Measurements from ENCODE around the gene RANBP2. TPM values are rescaled to one million over a fixed set of nuclear protein-coding genes. Genes with fewer than 3 reads are reported as not detected.

The RANBP2 gene
- total RNA-seq, 1 experiment from 2014 or later, result 47.5 TPM

GRCh38 chr2:108820482-108820881 lies 101.2 kb downstream of the RANBP2 start:
- H3K4me2 ChIP-seq, result no peak overlapping the region
- TF ChIP-seq CTCF (conservative IDR thresholded peaks at IDR 0.05) (no peak), EZH2 (IDR thresholded peaks at IDR 0.05; ENCODE audit: low read depth) (no peak)
- H3K27ac ChIP-seq, result no peak overlapping the region
- no peaks in the 10 kb centered on the region for H4K20me1 ChIP-seq (ENCODE audit: insufficient read depth)
- H3K9me2 ChIP-seq (ENCODE audit: insufficient read depth), result no peaks in the 10 kb centered on the region
- H2AFZ ChIP-seq, result no peak overlapping the region
- no peaks in the 10 kb centered on the region for H3F3A ChIP-seq (ENCODE audit: insufficient read depth, low read depth)
- intact Hi-C loops (cut with micrococcal nuclease; ENCODE audit: unreplicated experiment), result no loop called here
- no peaks in the 10 kb centered on the region for H3K4me1 ChIP-seq (replicated peaks; ENCODE audit: insufficient read depth)
- no peak overlapping the region for H3K4me3 ChIP-seq
- peaks cover 17% of the 10 kb centered on the region for H3K36me3 ChIP-seq (ENCODE audit: low read depth)
- H3K9me3 ChIP-seq (ENCODE audit: insufficient read depth, low read depth), result no peaks in the 10 kb centered on the region; the same call in 1 of the 2 replicates
- DNase-seq, result no peak
- ChIA-PET POLR2A (ENCODE audit: unreplicated experiment) (no interaction called here), CTCF (no interaction called here)
- no peaks in the 10 kb centered on the region for H3K27me3 ChIP-seq (ENCODE audit: insufficient read depth, low read depth)
- no peaks in the 10 kb centered on the region for H3K79me2 ChIP-seq (ENCODE audit: low read depth)
- no TSS peak for BruUV-seq (replicated peaks)

GRCh38 chr2:108823286-108823685 lies 104.0 kb downstream of the RANBP2 start:
- Histone ChIP-seq H3K9me2 (ENCODE audit: insufficient read depth) (no peaks in the 10 kb centered on the region), H3K4me3 (no peak overlapping the region), H3K9me3 (ENCODE audit: insufficient read depth, low read depth) (no peaks in the 10 kb centered on the region; the same call in 1 of the 2 replicates), H3K79me2 (ENCODE audit: low read depth) (no peaks in the 10 kb centered on the region), H2AFZ (no peak overlapping the region), H3K4me2 (no peak overlapping the region), H3K27ac (no peak overlapping the region), H3K4me1 (replicated peaks; ENCODE audit: insufficient read depth) (no peaks in the 10 kb centered on the region), H3K27me3 (ENCODE audit: insufficient read depth, low read depth) (no peaks in the 10 kb centered on the region), H3K36me3 (ENCODE audit: low read depth) (peaks cover 5% of the 10 kb centered on the region), H3F3A (ENCODE audit: insufficient read depth, low read depth) (no peaks in the 10 kb centered on the region), H4K20me1 (ENCODE audit: insufficient read depth) (no peaks in the 10 kb centered on the region)
- intact Hi-C loops (cut with micrococcal nuclease; ENCODE audit: unreplicated experiment), result no loop called here
- BruUV-seq (replicated peaks), result no TSS peak
- ChIA-PET POLR2A (ENCODE audit: unreplicated experiment) (no interaction called here), CTCF (no interaction called here)
- no peak for DNase-seq
- no peak for TF ChIP-seq EZH2 (IDR thresholded peaks at IDR 0.05; ENCODE audit: low read depth)
- TF ChIP-seq CTCF (conservative IDR thresholded peaks at IDR 0.05), result no peak

- Histone ChIP-seq H4K20me1 (ENCODE audit: insufficient read depth) (no peaks in the 10 kb centered on the region), H3K79me2 (ENCODE audit: low read depth) (no peaks in the 10 kb centered on the region), H2AFZ (no peak overlapping the region), H3K27ac (no peak overlapping the region), H3K4me2 (no peak overlapping the region), H3K9me2 (ENCODE audit: insufficient read depth) (no peaks in the 10 kb centered on the region), H3F3A (ENCODE audit: insufficient read depth, low read depth) (0 out of 2 replicates have a peak, but pooled peaks cover 3% of the 10 kb centered on the region), H3K27me3 (ENCODE audit: insufficient read depth, low read depth) (no peaks in the 10 kb centered on the region), H3K4me3 (no peak overlapping the region), H3K9me3 (ENCODE audit: insufficient read depth, low read depth) (no peaks in the 10 kb centered on the region; the same call in 1 of the 2 replicates), H3K4me1 (replicated peaks; ENCODE audit: insufficient read depth) (no peaks in the 10 kb centered on the region), H3K36me3 (ENCODE audit: low read depth) (peaks cover 5% of the 10 kb centered on the region; the same call in 1 of the 2 replicates)
- no peak for DNase-seq
- ChIA-PET POLR2A (ENCODE audit: unreplicated experiment) (interaction anchor here (0.6 kb wide), 1 partner anchor 15 kb away, joined by 14 read pairs; no protein-coding TSS in a partner anchor), CTCF (no interaction called here)
- intact Hi-C loops (cut with micrococcal nuclease; ENCODE audit: unreplicated experiment), result no loop called here
- BruUV-seq (replicated peaks), result no TSS peak
- no peak for TF ChIP-seq CTCF (conservative IDR thresholded peaks at IDR 0.05)
- no peak for TF ChIP-seq EZH2 (IDR thresholded peaks at IDR 0.05; ENCODE audit: low read depth)
Measured at GRCh38 chr2:108824316-108825070, 105.2 kb downstream of the RANBP2 start.
